Heart left ventricle (tissue), 13 donors: ENCODE results near the gene HSDL1.

ENCODE experiments used
- CTCF ChIP-seq, 12 donors: fragments of 200-600 bp; sonication (generic) in 4 of 12; IDR thresholded peaks; one replicate each; pipeline versions ENCODE4 v1.5.0 to v1.8.0; 2018 to 2022; ENCODE audit warnings: antibody characterized with exemption in 12 of 12, mild to moderate bottlenecking in 5 of 12
- POLR2A ChIP-seq, 2 donors: fragments of 450-650 bp; IDR thresholded peaks; one replicate each; pipeline ENCODE4 v1.6.1; 2017; ENCODE audit warnings: antibody characterized with exemption in 2 of 2, mild to moderate bottlenecking in 2 of 2, moderate library complexity in 2 of 2
- donor health status: ischemic (EF 13 %, LVEDD 7.1; RV severe dilation, severe dysfunction).
- donor health status: DM: no; HTN: yes; CAD: no.
- donor health status: DM: no; HTN: no; CAD: no.
- donor health status: ischemic (EF 25% LVEDD 6.9; RV normal size, moderate dysfunction).
- donor health status: ischemic (EF 25% LVEDD 5.7; RV mildly dilated, moderate dysfunction).
- donor health status: ischemic (EF 35%, LVEDD 5.7; RV mildly dilated, moderate dysfunction).
- donor health status: nonischemic (EF 11% LVEDD 7.7; RV severe dilation, severe dysfunction).
- donor health status: DM: yes; HTN: yes; CAD: no.
- donor health status: PGD.
- donor health status: ischemic (EF 29% LVEDD 5.4; RV normal size, mild dysfunction).
- donor health status: nonischemic (EF 23%, LVEDD 6.1; RV moderate dilation, normal function).

- TF ChIP-seq CTCF (IDR thresholded peaks at IDR 0.05) (no peak), POLR2A (IDR thresholded peaks at IDR 0.05) (no peak)
These were observed 37.1 kb upstream of the HSDL1 start for GRCh38 chr16:84182104-84182503.
